Activated CD8-positive, alpha-beta T cell treated with anti-CD3 and anti-CD28 coated beads, Interleukin-2, amount 10 ng/mL, durations not matched to agents 7 days and 5 days (primary cell): ENCODE results near the gene LAX1. TPM values are rescaled to one million over a fixed set of nuclear protein-coding genes. Genes with fewer than 3 reads are reported as not detected.

Experiments
- ATAC-seq: fragments of 150-1000 bp; cut with Tn5 transposase; one replicate; pipeline ENCODE4 v1.10.0; 2021; ENCODE audit warnings: moderate library complexity
- CTCF ChIA-PET: fragments of 350-600 bp; sonication (Branson Sonifier 250); formaldehyde crosslinking; loops from one replicate; lab custom pipeline; 2021; ENCODE audit warnings: antibody characterized with exemption; lab: Charles Lee
- POLR2A ChIA-PET: fragments of 350-600 bp; sonication (Branson Sonifier 250); formaldehyde crosslinking; loops from one replicate; lab custom pipeline; 2021; ENCODE audit warnings: antibody characterized with exemption; lab: Charles Lee
- DNase-seq: peaks from one replicate; pipeline ENCODE4 v3.0.0-alpha.2; 2020
- H3K27ac Mint-ChIP-seq: one replicate; pipeline ENCODE4 v1.8.0; 2021; ENCODE audit warnings: mild to moderate bottlenecking, mixed read lengths
- H3K27me3 Mint-ChIP-seq: one replicate; pipeline ENCODE4 v1.8.0; 2021; ENCODE audit warnings: low read depth, mixed read lengths
- H3K36me3 Mint-ChIP-seq: one replicate; pipeline ENCODE4 v1.8.0; 2021; ENCODE audit warnings: low read depth, mixed read lengths
- H3K4me1 Mint-ChIP-seq: one replicate; pipeline ENCODE4 v1.8.0; 2021; ENCODE audit warnings: low read depth, mixed read lengths
- H3K4me3 Mint-ChIP-seq: one replicate; pipeline ENCODE4 v1.8.0; 2021; ENCODE audit warnings: mild to moderate bottlenecking, mixed read lengths
- H3K9me3 Mint-ChIP-seq: one replicate; pipeline ENCODE4 v1.8.0; 2022; ENCODE audit warnings: mixed read lengths; ENCODE audit not compliant: insufficient read depth
- total RNA-seq, 2 experiments: library from RNA; stranded (reverse); gene quantifications; one replicate each; pipeline ENCODE4 v1.2.3, GENCODE V29; 2021

LAX1 gene, protein sequence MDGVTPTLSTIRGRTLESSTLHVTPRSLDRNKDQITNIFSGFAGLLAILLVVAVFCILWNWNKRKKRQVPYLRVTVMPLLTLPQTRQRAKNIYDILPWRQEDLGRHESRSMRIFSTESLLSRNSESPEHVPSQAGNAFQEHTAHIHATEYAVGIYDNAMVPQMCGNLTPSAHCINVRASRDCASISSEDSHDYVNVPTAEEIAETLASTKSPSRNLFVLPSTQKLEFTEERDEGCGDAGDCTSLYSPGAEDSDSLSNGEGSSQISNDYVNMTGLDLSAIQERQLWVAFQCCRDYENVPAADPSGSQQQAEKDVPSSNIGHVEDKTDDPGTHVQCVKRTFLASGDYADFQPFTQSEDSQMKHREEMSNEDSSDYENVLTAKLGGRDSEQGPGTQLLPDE
- 10 to 100 TPM; 14.5 to 15.5 TPM for total RNA-seq

DNA sequence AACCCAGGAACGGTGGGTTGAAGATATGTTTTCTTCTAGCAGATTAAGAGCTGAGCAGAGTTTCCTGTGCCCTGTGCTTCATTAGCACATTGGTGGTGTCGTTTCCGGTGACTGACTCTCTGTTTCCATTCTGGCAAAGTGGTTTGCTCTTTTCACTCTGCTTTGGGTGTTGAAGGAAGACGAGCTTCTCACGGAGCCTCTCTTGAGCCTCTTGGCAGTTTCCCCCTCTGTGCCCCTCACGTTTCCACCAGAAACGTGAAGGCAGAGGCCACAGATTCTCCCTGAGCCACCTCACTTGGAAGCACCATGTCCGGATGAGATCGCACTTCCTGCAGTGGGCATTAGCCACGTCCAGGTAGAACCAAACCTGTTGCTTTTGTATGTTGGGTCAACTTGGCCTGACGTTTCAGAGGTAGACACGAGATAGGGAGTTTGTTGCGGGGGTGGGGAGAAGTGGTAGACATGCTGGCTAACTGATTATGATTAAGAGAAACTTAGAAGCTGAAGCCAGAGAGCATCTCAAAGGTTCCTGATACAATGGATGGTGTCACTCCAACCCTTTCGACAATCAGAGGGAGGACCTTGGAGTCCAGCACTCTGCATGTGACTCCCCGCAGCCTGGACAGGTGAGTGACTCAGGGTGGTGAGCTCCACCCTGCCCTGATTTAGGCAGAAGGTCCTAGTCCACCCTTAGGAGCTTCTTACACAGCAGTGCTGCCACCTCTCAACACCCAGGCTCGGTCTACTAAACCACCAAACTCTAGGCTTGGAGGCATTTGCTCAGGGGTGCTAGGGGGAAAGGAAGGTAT lies at the start of gene LAX1:
LAX1 (plus strand) TSS at position 155 of the 809 bp plus-strand sequence; CDS start at position 538, 383 bp downstream.
- POLR2A ChIA-PET, result interaction anchor here (0.7 to 3.2 kb wide), 39 partner anchors 9 to 478 kb away, joined by 3 to 27 read pairs (median 5); partner anchors contain the start of gene ATP2B4
- DNase-seq (peak; percentile 90), ATAC-seq (peak; percentile 86)
- H3K4me3 Mint-ChIP-seq, result peak within 1 kb of the TSS; percentile 90
- peaks cover 18% of the 10 kb centered on the region for H3K36me3 Mint-ChIP-seq
- no peaks in the 10 kb centered on the region for H3K9me3 Mint-ChIP-seq
- CTCF ChIA-PET, result interaction anchor here (0.7 to 1.9 kb wide), 20 partner anchors 9 to 498 kb away, joined by 3 to 7 read pairs (median 3); partner anchors contain the start of gene ATP2B4
- no peaks in the 10 kb centered on the region for H3K27me3 Mint-ChIP-seq
- H3K27ac Mint-ChIP-seq, result peak within 1 kb of the TSS; percentile 99
- H3K4me1 Mint-ChIP-seq, result peaks cover 50% of the 10 kb centered on the region

GRCh38 chr1:203717120-203717519 lies 47.9 kb upstream of the LAX1 start:
- H3K4me1 Mint-ChIP-seq, result no peaks in the 10 kb centered on the region
- DNase-seq, result no peak
- no peak for ATAC-seq
- no peak overlapping the region for H3K27ac Mint-ChIP-seq
- ChIA-PET POLR2A (no interaction called here), CTCF (no interaction called here)
- H3K4me3 Mint-ChIP-seq, result no peak overlapping the region
- H3K27me3 Mint-ChIP-seq, result no peaks in the 10 kb centered on the region
- peaks cover 46% of the 10 kb centered on the region for H3K36me3 Mint-ChIP-seq
- H3K9me3 Mint-ChIP-seq, result no peaks in the 10 kb centered on the region

GRCh38 chr1:203720242-203720641 lies 44.7 kb upstream of the LAX1 start:
- Mint-ChIP-seq H3K27ac (no peak overlapping the region), H3K27me3 (no peaks in the 10 kb centered on the region), H3K4me3 (no peak overlapping the region), H3K4me1 (no peaks in the 10 kb centered on the region), H3K9me3 (no peaks in the 10 kb centered on the region), H3K36me3 (peaks cover 39% of the 10 kb centered on the region)
- DNase-seq (no peak), ATAC-seq (no peak)
- ChIA-PET POLR2A (interaction anchor here (0.6 to 1.7 kb wide), 2 partner anchors 45 to 642 kb away, joined by 3 to 10 read pairs; partner anchors contain the start of gene LAX1), CTCF (no interaction called here)

GRCh38 chr1:203722909-203723308 lies 42.1 kb upstream of the LAX1 start:
- H3K27me3 Mint-ChIP-seq, result no peaks in the 10 kb centered on the region
- POLR2A ChIA-PET, result interaction anchor here (0.5 kb wide), 1 partner anchor 71 kb away, joined by 3 read pairs; no protein-coding TSS in a partner anchor
- ATAC-seq, result no peak
- CTCF ChIA-PET, result interaction anchor here (1.4 kb wide), 1 partner anchor 10 kb away, joined by 3 read pairs; no protein-coding TSS in a partner anchor
- DNase-seq, result no peak
- peaks cover 57% of the 10 kb centered on the region for H3K36me3 Mint-ChIP-seq
- H3K27ac Mint-ChIP-seq, result no peak overlapping the region
- no peaks in the 10 kb centered on the region for H3K9me3 Mint-ChIP-seq
- H3K4me3 Mint-ChIP-seq, result no peak overlapping the region
- H3K4me1 Mint-ChIP-seq, result no peaks in the 10 kb centered on the region

DNA sequence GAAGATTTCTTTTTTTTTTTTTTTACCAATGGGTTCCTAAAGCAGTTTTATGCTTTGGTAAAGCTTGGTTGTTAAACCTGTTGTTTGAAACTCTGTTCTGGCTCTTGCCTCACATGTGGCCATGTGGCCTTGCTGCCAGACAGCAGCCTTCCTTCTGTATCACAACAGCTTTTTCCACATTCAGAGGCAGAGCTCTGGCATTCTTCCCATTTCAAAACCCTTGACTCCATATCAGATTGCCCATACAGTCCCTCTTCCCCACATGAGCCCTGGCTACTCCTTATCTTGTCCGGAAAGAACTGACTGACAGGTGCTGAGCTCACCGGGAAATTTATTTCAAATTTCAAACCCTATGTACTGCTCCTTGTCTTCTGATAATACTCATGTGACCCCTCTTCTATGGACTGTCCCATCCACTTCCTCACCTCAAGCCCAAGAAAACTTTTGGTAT lies 38.5 kb upstream of the LAX1 start:
- Mint-ChIP-seq H3K27me3 (no peaks in the 10 kb centered on the region), H3K4me1 (peaks cover 3% of the 10 kb centered on the region), H3K9me3 (no peaks in the 10 kb centered on the region), H3K27ac (no peak overlapping the region), H3K36me3 (peaks cover 64% of the 10 kb centered on the region), H3K4me3 (no peak overlapping the region)
- no peak for ATAC-seq
- ChIA-PET POLR2A (no interaction called here), CTCF (no interaction called here)
- DNase-seq, result no peak

DNA sequence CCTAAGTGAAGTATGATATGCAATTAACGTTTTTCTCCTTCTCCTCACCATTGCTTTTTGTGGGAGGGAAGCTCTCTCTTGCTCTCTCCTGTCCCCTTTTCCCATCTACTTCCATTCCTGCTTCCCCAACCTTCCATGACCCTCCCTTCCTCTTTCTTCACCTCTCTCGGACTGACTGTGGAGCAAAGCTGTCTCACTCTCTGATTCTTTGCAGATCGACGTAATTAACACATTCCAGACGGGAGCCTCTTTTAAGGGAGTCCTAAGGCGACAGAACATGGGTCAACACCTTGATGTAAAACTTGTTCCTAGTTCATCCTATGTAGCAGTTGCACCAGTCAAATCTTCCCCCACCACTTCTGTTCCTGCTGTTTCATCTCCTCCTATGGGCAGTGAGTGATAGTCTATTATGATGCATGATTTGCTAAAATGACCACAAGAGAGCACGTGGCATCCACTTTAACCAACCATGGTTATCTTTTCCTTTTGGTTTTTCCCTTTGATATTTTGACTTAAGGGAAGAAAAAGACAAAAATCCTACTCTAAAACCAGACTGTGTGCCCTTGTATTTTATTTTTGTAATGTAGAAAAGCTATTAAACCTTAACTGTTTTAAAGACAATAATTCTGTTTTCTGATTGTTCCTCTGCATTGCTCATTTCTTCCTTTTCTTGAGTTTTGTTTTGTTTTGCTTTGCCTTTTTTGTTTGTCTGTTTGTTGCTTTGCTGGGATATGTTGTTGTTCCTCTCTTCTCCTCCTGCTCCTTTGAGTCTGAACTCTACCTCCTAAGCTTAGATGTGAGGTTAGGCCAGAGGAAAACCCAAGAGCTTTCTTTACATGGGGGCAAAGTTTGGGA lies 31.7 kb upstream of the LAX1 start:
- CTCF ChIA-PET, result interaction anchor here (1.0 to 1.5 kb wide), 4 partner anchors 11 to 245 kb away, joined by 3 to 4 read pairs (median 3); partner anchors contain the start of gene LAX1
- Mint-ChIP-seq H3K4me1 (peaks cover 12% of the 10 kb centered on the region), H3K27me3 (no peaks in the 10 kb centered on the region), H3K36me3 (peaks cover 56% of the 10 kb centered on the region), H3K27ac (peak overlapping the region; percentile 6), H3K4me3 (no peak overlapping the region), H3K9me3 (no peaks in the 10 kb centered on the region)
- no peak for DNase-seq
- POLR2A ChIA-PET, result interaction anchor here (0.9 to 1.4 kb wide), 2 partner anchors 31 to 229 kb away, joined by 4 to 6 read pairs; partner anchors contain the start of gene LAX1
- no peak for ATAC-seq

GRCh38 chr1:203742436-203742835 lies 22.5 kb upstream of the LAX1 start:
- no peak for ATAC-seq
- Mint-ChIP-seq H3K9me3 (no peaks in the 10 kb centered on the region), H3K4me3 (no peak overlapping the region), H3K4me1 (peaks cover 18% of the 10 kb centered on the region), H3K27me3 (no peaks in the 10 kb centered on the region), H3K27ac (no peak overlapping the region), H3K36me3 (peaks cover 59% of the 10 kb centered on the region)
- DNase-seq, result no peak
- CTCF ChIA-PET, result interaction anchor here (0.6 to 1.1 kb wide), 2 partner anchors 67 to 254 kb away, joined by 3 to 4 read pairs; no protein-coding TSS in a partner anchor
- POLR2A ChIA-PET, result interaction anchor here (1.0 kb wide), 1 partner anchor 22 kb away, joined by 5 read pairs; the partner anchor contains the start of gene LAX1

GRCh38 chr1:203743091-203743571 lies 21.9 kb upstream of the LAX1 start:
- peaks cover 56% of the 10 kb centered on the region for H3K36me3 Mint-ChIP-seq
- H3K4me1 Mint-ChIP-seq, result peaks cover 18% of the 10 kb centered on the region
- no peak overlapping the region for H3K4me3 Mint-ChIP-seq
- ATAC-seq (no peak), DNase-seq (no peak)
- POLR2A ChIA-PET, result interaction anchor here (0.7 to 1.8 kb wide), 2 partner anchors 22 to 62 kb away, joined by 4 to 19 read pairs; partner anchors contain the start of gene LAX1
- no peaks in the 10 kb centered on the region for H3K27me3 Mint-ChIP-seq
- no peak overlapping the region for H3K27ac Mint-ChIP-seq
- CTCF ChIA-PET, result interaction anchor here (1.0 to 1.3 kb wide), 3 partner anchors 9 to 237 kb away, joined by 3 read pairs; partner anchors contain the start of gene LAX1
- no peaks in the 10 kb centered on the region for H3K9me3 Mint-ChIP-seq

DNA sequence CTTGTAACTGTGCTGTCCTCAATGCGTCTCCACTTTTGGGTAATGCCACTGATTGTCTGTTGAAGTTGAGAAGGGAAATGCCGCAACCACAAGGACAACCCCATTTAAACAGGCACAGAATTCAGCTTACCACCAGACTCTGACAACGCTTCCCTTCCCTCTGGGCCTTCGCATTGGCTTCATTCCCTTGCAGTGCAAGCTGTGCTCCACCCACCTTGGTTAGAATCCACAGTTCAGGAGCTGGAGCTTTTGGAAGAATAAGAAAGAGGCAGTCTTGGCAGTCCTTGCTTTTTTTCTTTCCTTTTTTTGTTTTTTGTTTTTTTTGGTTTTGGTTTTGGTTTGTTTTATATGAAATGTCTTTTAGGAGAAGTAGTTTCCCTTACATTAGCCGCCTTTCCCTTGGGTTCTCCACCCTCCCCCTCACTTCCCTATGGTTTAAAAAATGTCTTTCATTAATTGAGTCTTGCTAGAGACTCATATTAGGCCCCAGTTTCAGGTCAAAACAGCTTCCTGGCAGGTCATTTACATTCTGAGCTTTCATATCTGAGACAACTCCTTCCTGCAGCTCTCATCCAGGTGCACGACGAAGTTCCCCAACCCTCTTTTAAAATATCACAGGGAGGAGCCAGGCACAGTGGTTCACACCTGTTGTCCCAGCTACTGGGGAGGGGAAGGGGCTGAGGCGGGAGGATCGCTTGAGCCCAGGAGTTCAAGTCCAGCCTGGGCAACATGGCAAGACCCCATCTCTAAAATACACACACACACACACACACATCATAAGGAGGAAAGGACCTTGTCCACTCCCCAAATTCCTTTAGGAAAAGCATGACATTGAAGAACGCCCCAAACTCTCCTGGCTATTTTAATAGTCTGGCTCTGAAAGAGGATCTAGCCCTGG lies 20.7 kb upstream of the LAX1 start:
- CTCF ChIA-PET, result interaction anchor here (0.6 to 1.3 kb wide), 5 partner anchors 10 to 530 kb away, joined by 3 read pairs; partner anchors contain the start of gene LAX1
- Mint-ChIP-seq H3K4me3 (peak overlapping the region; percentile 9), H3K27me3 (no peaks in the 10 kb centered on the region), H3K27ac (peak overlapping the region; percentile 60), H3K4me1 (peaks cover 18% of the 10 kb centered on the region), H3K9me3 (no peaks in the 10 kb centered on the region), H3K36me3 (peaks cover 46% of the 10 kb centered on the region)
- peak; percentile 72 for ATAC-seq
- POLR2A ChIA-PET, result interaction anchor here (0.6 to 1.8 kb wide), 3 partner anchors 21 to 131 kb away, joined by 3 to 19 read pairs (median 3); partner anchors contain the start of gene LAX1
- DNase-seq, result peak; percentile 33
